RWPE1 (cell line): ENCODE results near the gene LRRC23.

Experiments
- CTCF ChIA-PET: fragments of 350-600 bp; sonication (Branson Sonifier 250); formaldehyde crosslinking; extraction: SDS; loops from one replicate; lab custom pipeline; 2021; lab: Yijun Ruan, JAX
- POLR2A ChIA-PET: fragments of 400-600 bp; formaldehyde crosslinking; extraction: SDS; loops from one replicate; lab custom pipeline; 2020; ENCODE audit warnings: antibody characterized with exemption; ENCODE audit not compliant: low non-redundant PET; lab: Yijun Ruan, JAX
- DNase-seq: peaks from one replicate; pipeline ENCODE4 v3.0.0; 2012; ENCODE audit warnings: low spot score
- H3K27ac ChIP-seq: fragments of 450-650 bp; 2 replicates; pipeline ENCODE4 v1.5.1; 2017
- CTCF ChIP-seq: fragments of 450-650 bp; conservative IDR thresholded peaks from 2 replicates; pipeline ENCODE4 v1.5.1; 2017; ENCODE audit warnings: low read depth, mild to moderate bottlenecking

Gene LRRC23

GRCh38 chr12:6955108-6956020, 50.7 kb downstream of the LRRC23 start:
- POLR2A ChIA-PET: no interaction called here

GRCh38 chr12:6956021-6956727, 51.6 kb downstream of the LRRC23 start:
- ChIA-PET CTCF (no interaction called here), POLR2A (no interaction called here)
- no peak overlapping the region for H3K27ac ChIP-seq
- TF ChIP-seq CTCF: no peak
- DNase-seq: no peak

More at GRCh38 chr12:6955108-6956020, 50.7 kb downstream of the LRRC23 start:
- no peak overlapping the region for H3K27ac ChIP-seq
- DNase-seq: no peak
- CTCF ChIA-PET: no interaction called here
- no peak for TF ChIP-seq CTCF

GRCh38 chr12:6957151-6957701, 52.6 kb downstream of the LRRC23 start:
- CTCF ChIA-PET: no interaction called here

GRCh38 chr12:6957741-6958608, 53.4 kb downstream of the LRRC23 start:
- no peak for TF ChIP-seq CTCF
- POLR2A ChIA-PET: interaction anchor here (1.3 kb wide), 1 partner anchor 11 kb away, joined by 5 read pairs; no protein-coding TSS in a partner anchor
- CTCF ChIA-PET: no interaction called here
- peak overlapping the region; percentile 66 for H3K27ac ChIP-seq
- no peak for DNase-seq

More at GRCh38 chr12:6957151-6957701, 52.6 kb downstream of the LRRC23 start:
- POLR2A ChIA-PET: no interaction called here
- DNase-seq: no peak
- no peak for TF ChIP-seq CTCF
- peak overlapping the region; percentile 66 for H3K27ac ChIP-seq

- POLR2A ChIA-PET: interaction anchor here (1.3 kb wide), 1 partner anchor 12 kb away, joined by 5 read pairs; no protein-coding TSS in a partner anchor
These were observed 54.0 kb downstream of the LRRC23 start for GRCh38 chr12:6958609-6959057.

More at GRCh38 chr12:6958609-6959057, 54.0 kb downstream of the LRRC23 start:
- CTCF ChIA-PET: interaction anchor here (0.5 to 1.3 kb wide), 2 partner anchors 14 to 60 kb away, joined by 4 to 5 read pairs; partner anchors contain the start of gene LPCAT3
- no peak for TF ChIP-seq CTCF
- no peak for DNase-seq
- H3K27ac ChIP-seq: peak overlapping the region; percentile 66
